T47D (cell line): Measurements from ENCODE around the gene PRR5L.
A peak's percentile ranks its signal among the peaks of the same experiment; 100 is the strongest.
"Not testable (repeated sequence)": the region's sequence is repeated elsewhere in the genome, so short reads cannot be mapped to it uniquely, and the experiment has no call there.

ENCODE experiments used
- DNase-seq, 2 experiments: peaks; one replicate each; pipeline versions ENCODE4 v3.0.0 to v3.0.0-alpha.2; 2011 to 2012; ENCODE audit warnings: low read depth in 1 of 2, low spot score in 1 of 2
- JUND ChIP-seq: IDR thresholded peaks from 2 replicates; pipeline ENCODE4 v1.6.1; 2012; ENCODE audit warnings: low read depth
- in situ Hi-C: cut with HindIII; loops from 2 replicates; pipeline ENCODE4 v1.10.0; 2016; ENCODE audit warnings: low sequenced_read_pairs, low pct_unique_long_range_greater_than_20kb

The PRR5L gene

DNA sequence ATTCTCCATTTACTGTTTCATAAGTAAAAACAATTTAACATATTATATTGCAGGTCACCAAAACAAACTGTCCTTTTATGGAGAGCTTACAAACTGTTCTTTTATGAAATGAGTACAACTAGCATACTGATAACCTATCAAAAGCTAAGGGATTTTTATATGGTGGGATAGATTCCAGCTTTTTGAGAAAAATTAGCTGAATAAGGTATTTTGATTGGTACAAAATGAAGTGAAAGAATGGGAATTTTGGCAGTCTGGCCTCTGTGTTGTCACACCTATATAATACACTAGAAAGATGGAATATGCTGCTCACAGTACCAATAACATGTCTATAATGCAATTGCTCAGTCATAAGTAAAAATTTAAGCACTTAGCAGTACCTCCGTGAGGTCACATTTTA lies 202.6 kb downstream of the PRR5L start:
- no peak for DNase-seq

DNA sequence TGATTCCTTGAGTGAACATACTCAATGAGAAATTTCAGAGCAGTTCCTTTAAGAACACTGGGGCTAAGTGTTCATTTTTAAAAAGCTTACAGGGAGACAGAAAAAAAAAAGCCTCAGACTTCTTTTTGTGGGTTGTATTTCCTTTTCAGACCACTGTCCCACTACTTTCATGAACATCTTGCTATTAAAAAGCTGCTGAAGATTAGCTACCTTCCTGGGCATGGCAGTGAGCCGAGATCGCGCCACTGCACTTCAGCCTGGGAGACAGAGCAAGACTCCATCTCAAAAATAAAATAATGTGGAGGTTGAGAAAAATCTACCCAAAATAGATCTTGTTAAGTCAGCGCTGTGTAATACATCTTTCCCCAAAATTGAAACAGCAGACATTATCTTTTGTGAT lies 203.2 kb downstream of the PRR5L start:
- in situ Hi-C loops: no loop called here
- TF ChIP-seq JUND: no peak

More for the DNA sequence above, 202.6 kb downstream of the PRR5L start:
- no peak for TF ChIP-seq JUND
- in situ Hi-C loops: no loop called here

DNA sequence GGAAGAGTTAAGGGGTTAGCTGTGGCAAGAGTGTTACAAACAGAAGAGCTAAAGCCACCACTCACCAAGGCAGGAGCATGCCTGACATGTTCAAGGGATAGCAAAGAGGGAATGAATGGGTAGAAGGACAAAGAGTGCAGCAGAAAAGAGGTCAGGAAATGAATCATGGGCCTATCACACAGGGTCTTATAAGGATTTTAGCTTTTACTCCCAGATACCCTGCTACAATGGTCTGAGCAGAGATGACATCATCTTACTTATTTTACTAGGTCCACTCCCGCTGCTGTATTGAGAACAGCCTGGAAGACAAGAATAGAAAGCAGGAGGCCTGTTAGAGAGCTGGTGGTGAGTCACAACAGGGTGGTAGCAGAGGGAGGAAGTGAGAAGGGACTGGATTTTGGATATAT lies 204.2 kb downstream of the PRR5L start:
- no peak for TF ChIP-seq JUND
- DNase-seq: no peak
- in situ Hi-C loops: no loop called here

More for the DNA sequence above, 203.2 kb downstream of the PRR5L start:
- DNase-seq: no peak

DNA sequence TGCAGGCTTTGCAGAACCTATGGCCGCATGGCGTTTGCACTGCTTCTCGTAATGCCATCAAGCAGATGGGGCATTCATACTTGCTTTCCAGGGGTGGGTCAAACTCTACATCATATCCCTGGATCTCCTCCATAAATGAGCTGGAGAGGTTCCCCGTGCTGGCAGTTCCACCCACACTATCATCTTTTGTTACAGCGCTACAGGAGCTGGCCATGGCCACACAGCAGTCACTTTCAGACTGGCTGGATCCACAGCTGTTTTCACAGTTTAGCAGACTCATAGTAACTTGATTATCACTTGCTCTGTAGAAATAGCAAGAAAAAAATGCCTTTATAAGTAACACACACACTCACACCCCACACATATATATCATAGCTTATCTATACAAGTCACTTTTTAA lies 205.1 kb downstream of the PRR5L start:
- no peak for DNase-seq
- in situ Hi-C loops: no loop called here

DNA sequence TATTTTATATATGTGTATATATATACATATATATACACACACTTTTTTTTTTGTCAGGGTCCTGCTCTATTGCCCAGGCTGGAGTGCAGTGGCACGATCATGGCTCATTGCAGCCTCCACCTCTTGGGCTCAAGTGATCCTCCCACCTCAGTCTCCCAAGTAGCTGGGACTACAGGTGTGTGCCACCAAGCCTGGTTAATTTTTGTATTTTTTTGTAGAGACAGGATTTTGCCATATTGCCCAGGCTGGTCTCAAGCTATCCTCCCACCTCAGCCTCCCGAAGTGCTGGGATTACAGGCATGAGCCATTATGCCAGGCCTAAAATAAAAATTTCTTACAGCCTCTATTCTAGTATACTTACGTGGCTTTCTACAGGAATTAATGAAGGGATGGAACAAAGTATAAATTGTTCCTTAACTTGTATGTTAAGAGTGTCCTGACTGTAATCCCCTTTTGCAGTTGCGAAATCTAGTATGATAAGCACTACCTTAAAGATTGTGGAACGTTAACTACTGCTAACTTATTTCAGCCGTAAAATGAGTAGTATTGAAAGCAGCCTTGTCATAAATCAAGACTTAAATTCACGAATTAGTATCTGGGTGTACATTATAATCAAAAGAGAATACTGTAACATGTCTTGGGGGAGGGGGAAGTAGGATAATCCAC lies 211.9 kb downstream of the PRR5L start:
- DNase-seq: no peak
- in situ Hi-C loops: no loop called here

More for the DNA sequence above, 205.1 kb downstream of the PRR5L start:
- TF ChIP-seq JUND: no peak

DNA sequence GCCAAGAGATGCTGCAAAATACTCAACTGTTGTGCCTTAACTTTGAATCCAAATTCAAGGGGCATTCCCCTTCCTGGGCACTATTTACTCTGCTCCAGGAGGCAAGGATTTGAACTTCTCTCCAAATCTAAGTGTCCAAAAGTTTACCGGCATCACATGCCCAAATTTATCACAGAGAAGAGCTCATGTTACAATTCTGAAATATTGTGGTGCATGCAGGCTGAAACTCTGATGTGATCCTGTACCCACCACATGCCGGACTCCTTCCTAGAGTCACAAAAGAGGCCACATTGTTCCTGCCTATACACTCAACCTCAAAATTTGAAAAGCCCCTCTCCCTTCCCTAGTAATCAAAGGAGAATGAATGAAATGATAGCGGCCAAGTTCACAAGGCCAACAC lies 212.7 kb downstream of the PRR5L start:
- in situ Hi-C loops: no loop called here
- no peak for TF ChIP-seq JUND
- DNase-seq: no peak

More for the DNA sequence above, 211.9 kb downstream of the PRR5L start:
- TF ChIP-seq JUND: no peak

DNA sequence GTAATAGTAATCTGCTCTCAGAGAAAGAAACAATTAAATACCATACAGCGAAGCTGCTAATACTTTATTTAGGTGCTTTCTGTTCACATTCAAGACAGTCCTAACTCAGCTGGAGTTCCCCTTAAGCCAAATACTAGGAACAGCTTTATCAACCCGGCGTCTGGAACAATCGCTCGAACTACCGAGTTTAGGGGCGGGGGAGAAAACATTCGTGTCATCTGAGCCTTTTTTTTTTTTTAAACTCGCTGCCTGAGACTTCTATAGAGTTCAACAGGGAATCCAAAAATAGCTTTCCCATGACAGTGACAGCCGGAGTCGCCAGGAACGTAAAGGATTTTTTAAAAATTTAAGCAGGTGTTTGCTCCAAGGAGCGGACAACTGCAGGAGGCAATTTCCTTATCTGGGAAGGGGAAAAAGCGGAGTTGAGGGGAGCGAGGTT lies 213.1 kb downstream of the PRR5L start:
- peak in 1 of 2 experiments; percentile 15 for DNase-seq
- no peak for TF ChIP-seq JUND
- in situ Hi-C loops: no loop called here

DNA sequence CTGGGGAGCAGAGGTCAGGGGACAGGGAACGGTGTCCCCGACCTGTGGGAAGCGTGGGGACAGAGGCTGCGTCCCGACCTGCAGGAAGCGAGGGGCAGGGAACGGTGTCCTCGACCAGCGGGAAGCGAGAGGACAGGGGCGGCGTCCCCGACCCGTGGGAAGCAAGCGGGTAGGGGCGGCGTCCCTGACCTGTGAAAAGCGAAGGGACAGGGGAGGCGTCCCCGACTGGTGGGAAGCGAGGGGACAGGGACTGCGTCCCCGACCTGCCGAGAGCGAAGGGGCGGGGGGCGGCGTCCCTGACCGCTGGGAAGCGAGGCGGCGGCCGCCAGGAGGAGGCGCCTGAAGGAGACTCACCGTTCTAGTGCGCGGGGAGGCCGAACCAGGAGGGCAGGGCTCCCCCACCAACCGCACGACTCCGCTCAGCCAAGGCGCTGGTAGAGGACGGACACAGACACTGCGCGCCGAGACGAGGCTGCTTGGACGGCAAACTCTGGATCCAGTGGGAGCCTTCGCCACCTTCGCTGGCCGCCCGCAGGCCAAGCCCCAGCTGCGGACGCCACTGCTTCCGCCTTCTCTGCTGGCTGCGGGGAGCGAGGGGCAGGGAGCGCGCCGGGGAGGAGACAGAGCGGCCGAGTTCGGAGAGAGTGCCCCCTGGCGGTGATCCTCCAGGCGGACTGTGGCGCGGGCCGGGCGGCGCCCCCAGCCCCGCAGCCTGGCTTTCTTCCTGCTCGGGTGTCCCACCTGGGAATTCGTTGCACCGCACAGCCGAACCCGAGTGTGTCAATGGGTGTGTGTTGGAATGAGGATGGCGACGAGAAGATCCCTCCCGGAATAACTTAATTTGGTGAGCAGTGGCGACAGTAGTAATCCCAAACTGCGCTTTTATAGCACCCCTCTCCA lies 213.9 kb downstream of the PRR5L start, which contains the start of gene TRAF6:
TSS of gene TRAF6 (minus strand) at position 579 of the 900 bp plus-strand sequence. CDS start 8,757 bp downstream, outside the sequence.
- in situ Hi-C loops: no loop called here
- DNase-seq: peak; percentile 82 to 92
- TF ChIP-seq JUND: no peak

DNA sequence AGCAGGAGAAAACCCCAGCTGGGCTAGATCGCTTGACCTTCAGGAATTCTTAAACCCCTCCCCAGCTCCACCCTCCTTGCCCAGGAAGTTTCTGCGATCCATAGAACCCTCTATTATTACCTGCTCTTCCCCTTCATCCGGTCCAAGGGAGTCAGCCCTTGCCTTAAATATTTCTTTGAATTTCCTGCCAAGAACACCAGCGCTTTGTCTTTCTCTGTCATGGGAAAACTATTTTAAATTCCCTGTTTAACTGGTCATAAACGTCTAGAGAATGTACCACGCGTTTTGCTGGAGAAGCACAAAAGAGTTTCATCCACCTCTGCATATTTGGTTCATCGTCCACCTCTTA lies 214.5 kb downstream of the PRR5L start:
- DNase-seq: peak; percentile 28 to 33
- no peak for TF ChIP-seq JUND
- in situ Hi-C loops: no loop called here

DNA sequence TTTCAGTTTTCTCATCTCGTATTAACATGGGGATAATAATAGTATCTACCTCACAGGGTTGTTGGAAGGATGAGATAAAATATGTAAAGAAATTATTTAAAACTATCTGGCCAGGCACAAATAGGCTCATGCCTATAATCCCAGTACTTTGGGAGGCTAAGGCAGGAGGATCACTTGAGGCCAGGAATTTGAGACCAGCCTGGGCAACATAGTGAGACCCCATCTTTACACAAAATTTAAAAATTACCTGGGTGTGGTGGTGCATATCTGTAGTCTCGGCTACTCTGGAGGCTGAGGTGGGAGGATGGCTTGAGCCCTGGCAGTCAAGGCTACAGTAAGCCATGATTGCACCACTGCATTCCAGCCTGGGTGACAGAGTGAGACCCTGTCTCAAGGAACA lies 215.0 kb downstream of the PRR5L start:
- DNase-seq, in situ Hi-C loops: not testable (repeated sequence)

DNA sequence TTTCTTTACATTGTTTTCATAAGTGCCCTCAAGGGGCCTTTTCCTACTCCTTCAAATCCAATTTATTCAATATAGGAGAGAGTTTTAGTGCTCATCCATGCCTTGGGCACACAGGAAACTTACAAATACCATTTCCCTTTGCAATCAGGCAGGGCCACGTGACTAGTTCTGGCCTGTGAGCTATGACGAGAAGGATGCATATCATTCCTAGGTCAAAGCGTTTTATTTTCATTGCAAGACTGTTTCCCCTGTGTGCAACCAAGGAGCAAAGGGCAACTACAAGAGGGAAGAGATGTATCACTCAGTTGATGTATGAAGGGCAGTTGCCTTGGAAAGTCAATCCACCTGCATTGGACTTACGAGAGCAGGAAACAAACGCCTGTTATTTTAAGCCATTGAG lies 215.9 kb downstream of the PRR5L start:
- DNase-seq: no peak
- no peak for TF ChIP-seq JUND
- in situ Hi-C loops: no loop called here

DNA sequence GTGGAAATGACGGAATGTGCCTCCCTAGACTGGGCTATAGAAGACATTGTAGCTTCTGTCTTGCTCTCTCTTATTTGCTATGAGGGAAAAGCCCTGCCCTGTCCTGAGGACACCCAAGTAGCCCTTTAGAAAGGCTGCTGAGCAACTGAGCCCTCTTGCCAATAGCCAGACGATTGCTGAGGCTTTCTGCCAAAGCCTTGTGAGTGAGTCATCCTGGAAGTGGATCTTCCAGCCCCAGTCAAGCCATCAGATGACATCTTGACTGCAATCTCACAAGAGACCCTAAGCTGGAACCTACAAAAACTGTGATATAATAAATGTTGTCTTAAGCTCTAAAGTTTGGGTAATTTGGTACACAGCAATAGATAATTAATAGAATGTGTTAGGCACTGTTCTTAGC lies 217.9 kb downstream of the PRR5L start:
- no peak for TF ChIP-seq JUND
- DNase-seq: no peak
- in situ Hi-C loops: no loop called here
